HEK293 (cell line): ENCODE data around the gene ROBO4.

ENCODE experiments used
- CTCF ChIA-PET: fragments of 350-600 bp; formaldehyde crosslinking; extraction: SDS; loops from one replicate; lab custom pipeline; 2021; ENCODE audit warnings: antibody characterized with exemption; lab: Yijun Ruan, JAX
- POLR2A ChIA-PET: fragments of 300-600 bp; formaldehyde crosslinking; extraction: SDS; loops from one replicate; lab custom pipeline; 2020; ENCODE audit warnings: antibody characterized with exemption, inconsistent platforms; lab: Yijun Ruan, JAX
- H3K27ac ChIP-seq: fragments of 200-500 bp; sonication (Bioruptor generic); 2 replicates; pipeline ENCODE4 v1.5.1; 2014; ENCODE audit warnings: low read depth, low read length, control low read depth, inconsistent platforms; ENCODE audit errors: extremely low read depth
- H3K36me3 ChIP-seq, 2 experiments: fragments of 200-500 bp in 1 of 2; sonication (Bioruptor generic) in 1 of 2; 1 replicate in 1 of 2; 2 replicates in 1 of 2; pipeline ENCODE4 v1.5.1; 2014 to 2017; ENCODE audit warnings: inconsistent platforms in 2 of 2, low read length in 2 of 2; ENCODE audit not compliant: control insufficient read depth in 2 of 2, insufficient read depth in 1 of 2
- H3K4me1 ChIP-seq: fragments of 200-500 bp; sonication (Bioruptor generic); 2 replicates; pipeline ENCODE4 v1.5.1; 2014; ENCODE audit warnings: mild to moderate bottlenecking, low read length, inconsistent platforms; ENCODE audit not compliant: control insufficient read depth, insufficient read depth
- H3K4me3 ChIP-seq: 2 replicates; pipeline ENCODE4 v1.5.1; 2011; ENCODE audit warnings: low read depth, mild to moderate bottlenecking, control low read depth, low read length, moderate library complexity
- H3K9me3 ChIP-seq: fragments of 200-500 bp; sonication (Bioruptor generic); 2 replicates; pipeline ENCODE4 v1.5.1; 2014; ENCODE audit warnings: low read depth, low read length, inconsistent platforms; ENCODE audit not compliant: control insufficient read depth, insufficient read depth
- EGR2 ChIP-seq: fragments of 450-650 bp; formaldehyde crosslinking; IDR thresholded peaks from 2 replicates; pipeline ENCODE4 v1.5.1; 2016; ENCODE audit warnings: low read depth, missing biosample characterization, missing genetic modification characterization
- KLF1 ChIP-seq: fragments of 450-650 bp; formaldehyde crosslinking; IDR thresholded peaks from 2 replicates; pipeline ENCODE4 v1.5.1; 2016; ENCODE audit warnings: missing biosample characterization, missing genetic modification characterization
- REPIN1 ChIP-seq: fragments of 450-650 bp; formaldehyde crosslinking; IDR thresholded peaks from 2 replicates; pipeline ENCODE4 v1.5.1; 2017; ENCODE audit warnings: missing biosample characterization, missing genetic modification characterization, low read depth
- SETDB1 ChIP-seq: IDR thresholded peaks from one replicate; pipeline ENCODE4 v1.6.1; 2017; ENCODE audit warnings: mild to moderate bottlenecking, low read length, moderate library complexity, mixed read lengths; ENCODE audit not compliant: insufficient read length
- SP3 ChIP-seq: fragments of 450-650 bp; formaldehyde crosslinking; IDR thresholded peaks from 2 replicates; pipeline ENCODE4 v1.5.1; 2016; ENCODE audit warnings: missing biosample characterization, missing genetic modification characterization
- SP7 ChIP-seq: fragments of 450-650 bp; formaldehyde crosslinking; IDR thresholded peaks from 2 replicates; pipeline ENCODE4 v1.5.1; 2016; ENCODE audit warnings: missing biosample characterization, missing genetic modification characterization
- TRIM28 ChIP-seq: IDR thresholded peaks from 2 replicates; pipeline ENCODE4 v1.6.1; 2011; ENCODE audit warnings: low read length, control low read depth, borderline replicate concordance
- ZNF184 ChIP-seq: fragments of 450-650 bp; IDR thresholded peaks from 2 replicates; pipeline ENCODE4 v1.5.1; 2018; ENCODE audit warnings: missing biosample characterization, mild to moderate bottlenecking, missing genetic modification characterization
- ZNF214 ChIP-seq: fragments of 450-650 bp; formaldehyde crosslinking; IDR thresholded peaks from 2 replicates; pipeline ENCODE4 v1.5.1; 2017; ENCODE audit warnings: missing biosample characterization, mild to moderate bottlenecking, missing genetic modification characterization, borderline replicate concordance
- ZNF292 ChIP-seq: fragments of 450-650 bp; formaldehyde crosslinking; IDR thresholded peaks from 2 replicates; pipeline ENCODE4 v1.5.1; 2016; ENCODE audit warnings: low read depth, missing biosample characterization, missing genetic modification characterization, borderline replicate concordance
- ZNF416 ChIP-seq: fragments of 450-650 bp; formaldehyde crosslinking; IDR thresholded peaks from 2 replicates; pipeline ENCODE4 v1.5.1; 2016; ENCODE audit warnings: missing biosample characterization, missing genetic modification characterization
- ZNF600 ChIP-seq: fragments of 450-650 bp; formaldehyde crosslinking; IDR thresholded peaks from 2 replicates; pipeline ENCODE4 v1.5.1; 2016; ENCODE audit warnings: missing biosample characterization, missing genetic modification characterization
- ZNF76 ChIP-seq: fragments of 450-650 bp; formaldehyde crosslinking; IDR thresholded peaks from 2 replicates; pipeline ENCODE4; 2016; ENCODE audit warnings: low read depth, missing biosample characterization, missing genetic modification characterization, borderline replicate concordance
- TF ChIP-seq, protein P1 (sequence below): fragments of 450-650 bp; formaldehyde crosslinking; IDR thresholded peaks from 2 replicates; pipeline ENCODE4 v1.5.1; 2017; ENCODE audit warnings: missing biosample characterization, missing genetic modification characterization
- TF ChIP-seq, protein P2 (sequence below): fragments of 450-650 bp; formaldehyde crosslinking; IDR thresholded peaks from 2 replicates; pipeline ENCODE4 v1.5.1; 2016; ENCODE audit warnings: missing biosample characterization, missing genetic modification characterization
- TF ChIP-seq, protein P3 (sequence below): fragments of 450-650 bp; formaldehyde crosslinking; IDR thresholded peaks from 2 replicates; pipeline ENCODE4 v1.5.1; 2016; ENCODE audit warnings: missing biosample characterization, missing genetic modification characterization
- TF ChIP-seq, protein P4 (sequence below): fragments of 450-650 bp; formaldehyde crosslinking; IDR thresholded peaks from 2 replicates; pipeline ENCODE4 v1.5.1; 2017; ENCODE audit warnings: missing biosample characterization, missing genetic modification characterization
- TF ChIP-seq, protein P5 (sequence below): fragments of 450-650 bp; formaldehyde crosslinking; IDR thresholded peaks from 2 replicates; pipeline ENCODE4 v1.5.1; 2016; ENCODE audit warnings: missing biosample characterization, missing genetic modification characterization
- TF ChIP-seq, protein P6 (sequence below): fragments of 450-650 bp; formaldehyde crosslinking; IDR thresholded peaks from 2 replicates; pipeline ENCODE4 v1.5.1; 2016; ENCODE audit warnings: missing biosample characterization, missing genetic modification characterization

The ROBO4 gene

DNA sequence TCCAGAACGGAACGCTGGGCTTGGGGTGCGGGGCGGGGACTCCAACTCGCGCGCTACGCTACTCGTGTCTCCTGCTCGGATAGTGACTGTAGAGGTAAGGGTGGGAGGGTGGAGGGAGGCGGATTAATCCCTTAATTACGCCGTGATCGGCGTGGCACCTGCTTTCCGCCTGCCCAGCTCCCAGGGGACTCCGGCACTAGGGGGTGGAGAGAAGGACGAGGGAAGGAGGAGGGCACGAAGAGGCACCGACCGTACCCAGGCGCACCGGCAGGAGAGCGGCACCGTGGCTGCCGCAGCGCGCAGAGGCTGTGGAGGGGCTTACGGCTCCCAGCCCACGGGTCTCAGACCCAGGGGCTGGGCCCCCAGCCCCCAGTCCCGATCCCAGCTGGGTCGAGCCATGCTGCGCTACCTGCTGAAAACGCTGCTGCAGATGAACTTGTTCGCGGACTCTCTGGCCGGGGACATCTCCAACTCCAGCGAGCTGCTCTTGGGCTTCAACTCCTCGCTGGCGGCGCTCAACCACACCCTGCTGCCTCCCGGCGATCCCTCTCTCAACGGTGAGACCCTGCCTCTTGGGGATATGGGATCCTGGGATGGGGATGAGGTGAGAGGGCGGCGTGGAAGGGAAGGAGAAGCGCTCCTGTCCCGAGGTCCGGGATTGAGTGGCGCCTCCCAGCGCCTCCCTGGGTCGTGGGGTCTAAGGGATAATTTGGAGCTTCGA lies 32.3 kb downstream of the ROBO4 start, which contains the start of gene ROBO3 (continued):
- TF ChIP-seq, protein P1, sequence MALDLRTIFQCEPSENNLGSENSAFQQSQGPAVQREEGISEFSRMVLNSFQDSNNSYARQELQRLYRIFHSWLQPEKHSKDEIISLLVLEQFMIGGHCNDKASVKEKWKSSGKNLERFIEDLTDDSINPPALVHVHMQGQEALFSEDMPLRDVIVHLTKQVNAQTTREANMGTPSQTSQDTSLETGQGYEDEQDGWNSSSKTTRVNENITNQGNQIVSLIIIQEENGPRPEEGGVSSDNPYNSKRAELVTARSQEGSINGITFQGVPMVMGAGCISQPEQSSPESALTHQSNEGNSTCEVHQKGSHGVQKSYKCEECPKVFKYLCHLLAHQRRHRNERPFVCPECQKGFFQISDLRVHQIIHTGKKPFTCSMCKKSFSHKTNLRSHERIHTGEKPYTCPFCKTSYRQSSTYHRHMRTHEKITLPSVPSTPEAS (tag by site-specific recombination) = no peak
- TF ChIP-seq ZNF184 (tag by site-specific recombination) (no peak), REPIN1 (tag by site-specific recombination) (no peak), ZNF214 (no peak), ZNF76 (tag by site-specific recombination) (peak; percentile 47; the same call in 1 of the 2 replicates), ZNF292 (tag by site-specific recombination) (no peak), TRIM28 (no peak), EGR2 (tag by site-specific recombination) (peak; percentile 40; the same call in 1 of the 2 replicates), SP7 (no peak), KLF1 (tag by site-specific recombination) (peak; percentile 22; the same call in 1 of the 2 replicates), SP3 (tag by site-specific recombination) (peak; percentile 43), SETDB1 (no peak)
- TF ChIP-seq, protein P2, sequence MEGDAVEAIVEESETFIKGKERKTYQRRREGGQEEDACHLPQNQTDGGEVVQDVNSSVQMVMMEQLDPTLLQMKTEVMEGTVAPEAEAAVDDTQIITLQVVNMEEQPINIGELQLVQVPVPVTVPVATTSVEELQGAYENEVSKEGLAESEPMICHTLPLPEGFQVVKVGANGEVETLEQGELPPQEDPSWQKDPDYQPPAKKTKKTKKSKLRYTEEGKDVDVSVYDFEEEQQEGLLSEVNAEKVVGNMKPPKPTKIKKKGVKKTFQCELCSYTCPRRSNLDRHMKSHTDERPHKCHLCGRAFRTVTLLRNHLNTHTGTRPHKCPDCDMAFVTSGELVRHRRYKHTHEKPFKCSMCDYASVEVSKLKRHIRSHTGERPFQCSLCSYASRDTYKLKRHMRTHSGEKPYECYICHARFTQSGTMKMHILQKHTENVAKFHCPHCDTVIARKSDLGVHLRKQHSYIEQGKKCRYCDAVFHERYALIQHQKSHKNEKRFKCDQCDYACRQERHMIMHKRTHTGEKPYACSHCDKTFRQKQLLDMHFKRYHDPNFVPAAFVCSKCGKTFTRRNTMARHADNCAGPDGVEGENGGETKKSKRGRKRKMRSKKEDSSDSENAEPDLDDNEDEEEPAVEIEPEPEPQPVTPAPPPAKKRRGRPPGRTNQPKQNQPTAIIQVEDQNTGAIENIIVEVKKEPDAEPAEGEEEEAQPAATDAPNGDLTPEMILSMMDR = 0 out of 2 replicates have a peak, but pooled peaks have one; percentile 13
- TF ChIP-seq, protein P3, sequence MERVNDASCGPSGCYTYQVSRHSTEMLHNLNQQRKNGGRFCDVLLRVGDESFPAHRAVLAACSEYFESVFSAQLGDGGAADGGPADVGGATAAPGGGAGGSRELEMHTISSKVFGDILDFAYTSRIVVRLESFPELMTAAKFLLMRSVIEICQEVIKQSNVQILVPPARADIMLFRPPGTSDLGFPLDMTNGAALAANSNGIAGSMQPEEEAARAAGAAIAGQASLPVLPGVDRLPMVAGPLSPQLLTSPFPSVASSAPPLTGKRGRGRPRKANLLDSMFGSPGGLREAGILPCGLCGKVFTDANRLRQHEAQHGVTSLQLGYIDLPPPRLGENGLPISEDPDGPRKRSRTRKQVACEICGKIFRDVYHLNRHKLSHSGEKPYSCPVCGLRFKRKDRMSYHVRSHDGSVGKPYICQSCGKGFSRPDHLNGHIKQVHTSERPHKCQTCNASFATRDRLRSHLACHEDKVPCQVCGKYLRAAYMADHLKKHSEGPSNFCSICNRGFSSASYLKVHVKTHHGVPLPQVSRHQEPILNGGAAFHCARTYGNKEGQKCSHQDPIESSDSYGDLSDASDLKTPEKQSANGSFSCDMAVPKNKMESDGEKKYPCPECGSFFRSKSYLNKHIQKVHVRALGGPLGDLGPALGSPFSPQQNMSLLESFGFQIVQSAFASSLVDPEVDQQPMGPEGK = peak; percentile 40; the same call in 1 of the 2 replicates
- TF ChIP-seq, protein P4, sequence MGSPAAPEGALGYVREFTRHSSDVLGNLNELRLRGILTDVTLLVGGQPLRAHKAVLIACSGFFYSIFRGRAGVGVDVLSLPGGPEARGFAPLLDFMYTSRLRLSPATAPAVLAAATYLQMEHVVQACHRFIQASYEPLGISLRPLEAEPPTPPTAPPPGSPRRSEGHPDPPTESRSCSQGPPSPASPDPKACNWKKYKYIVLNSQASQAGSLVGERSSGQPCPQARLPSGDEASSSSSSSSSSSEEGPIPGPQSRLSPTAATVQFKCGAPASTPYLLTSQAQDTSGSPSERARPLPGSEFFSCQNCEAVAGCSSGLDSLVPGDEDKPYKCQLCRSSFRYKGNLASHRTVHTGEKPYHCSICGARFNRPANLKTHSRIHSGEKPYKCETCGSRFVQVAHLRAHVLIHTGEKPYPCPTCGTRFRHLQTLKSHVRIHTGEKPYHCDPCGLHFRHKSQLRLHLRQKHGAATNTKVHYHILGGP (tag by site-specific recombination) = no peak
- TF ChIP-seq, protein P5, sequence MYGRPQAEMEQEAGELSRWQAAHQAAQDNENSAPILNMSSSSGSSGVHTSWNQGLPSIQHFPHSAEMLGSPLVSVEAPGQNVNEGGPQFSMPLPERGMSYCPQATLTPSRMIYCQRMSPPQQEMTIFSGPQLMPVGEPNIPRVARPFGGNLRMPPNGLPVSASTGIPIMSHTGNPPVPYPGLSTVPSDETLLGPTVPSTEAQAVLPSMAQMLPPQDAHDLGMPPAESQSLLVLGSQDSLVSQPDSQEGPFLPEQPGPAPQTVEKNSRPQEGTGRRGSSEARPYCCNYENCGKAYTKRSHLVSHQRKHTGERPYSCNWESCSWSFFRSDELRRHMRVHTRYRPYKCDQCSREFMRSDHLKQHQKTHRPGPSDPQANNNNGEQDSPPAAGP (tag by site-specific recombination) = no peak
- TF ChIP-seq, all 188 proteins: peak for 16

DNA sequence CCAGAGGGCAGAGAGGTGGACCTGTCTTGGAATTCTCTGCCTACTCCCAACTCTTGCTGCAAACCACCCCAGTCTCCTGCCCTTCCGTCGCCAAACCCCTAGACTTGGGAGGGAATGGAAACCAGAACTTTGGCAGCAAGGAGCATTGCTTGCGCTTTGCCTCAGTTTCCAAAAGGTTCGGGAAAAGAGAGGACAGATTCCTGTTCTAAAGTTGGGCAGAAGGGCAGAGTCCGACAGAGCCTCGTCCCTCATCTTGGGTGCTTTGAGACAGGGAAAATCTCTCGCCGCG lies 32.8 kb downstream of the ROBO4 start:
- Histone ChIP-seq H3K4me3 (no peak overlapping the region), H3K36me3 (no peaks in the 10 kb centered on the region), H3K4me1 (no peaks in the 10 kb centered on the region)
- CTCF ChIA-PET = interaction anchor here (0.9 to 3.0 kb wide), 7 partner anchors 9 to 67 kb away, joined by 3 to 36 read pairs (median 9); no protein-coding TSS in a partner anchor
- TF ChIP-seq ZNF416 (tag by site-specific recombination) (no peak), ZNF600 (tag by site-specific recombination) (peak; percentile 67)
- TF ChIP-seq, protein P6, sequence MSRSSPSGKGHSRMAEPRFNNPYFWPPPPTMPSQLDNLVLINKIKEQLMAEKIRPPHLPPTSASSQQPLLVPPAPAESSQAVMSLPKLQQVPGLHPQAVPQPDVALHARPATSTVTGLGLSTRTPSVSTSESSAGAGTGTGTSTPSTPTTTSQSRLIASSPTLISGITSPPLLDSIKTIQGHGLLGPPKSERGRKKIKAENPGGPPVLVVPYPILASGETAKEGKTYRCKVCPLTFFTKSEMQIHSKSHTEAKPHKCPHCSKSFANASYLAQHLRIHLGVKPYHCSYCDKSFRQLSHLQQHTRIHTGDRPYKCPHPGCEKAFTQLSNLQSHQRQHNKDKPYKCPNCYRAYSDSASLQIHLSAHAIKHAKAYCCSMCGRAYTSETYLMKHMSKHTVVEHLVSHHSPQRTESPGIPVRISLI (tag by site-specific recombination) = no peak
- TF ChIP-seq, all 188 proteins: peak for 1
- POLR2A ChIA-PET = interaction anchor here (0.9 to 1.7 kb wide), 2 partner anchors 11 to 89 kb away, joined by 3 to 9 read pairs; partner anchors contain the start of gene CCDC15
- Histone ChIP-seq H3K9me3 (no peaks in the 10 kb centered on the region), H3K27ac (no peak overlapping the region)
